BLaER1 (cell line): ENCODE measurements around the gene MT1E.
"Not testable (repeated sequence)": the region's sequence is repeated elsewhere in the genome, so short reads cannot be mapped to it uniquely, and the experiment has no call there.

Experiments used
- H3K27ac ChIP-seq: shearing (Covaris generic); formaldehyde crosslinking; 2 replicates; pipeline ENCODE4 v1.8.1; 2022
- H3K27me3 ChIP-seq: shearing (Covaris generic); formaldehyde crosslinking; 2 replicates; pipeline ENCODE4 v1.8.1; 2022
- H3K36me3 ChIP-seq: shearing (Covaris generic); formaldehyde crosslinking; 2 replicates; pipeline ENCODE4 v1.8.1; 2022
- H3K4me1 ChIP-seq: shearing (Covaris generic); formaldehyde crosslinking; 2 replicates; pipeline ENCODE4 v1.8.1; 2022
- H3K4me2 ChIP-seq: shearing (Covaris generic); formaldehyde crosslinking; 2 replicates; pipeline ENCODE4 v1.8.1; 2022
- H3K4me3 ChIP-seq: shearing (Covaris generic); formaldehyde crosslinking; 2 replicates; pipeline ENCODE4 v1.8.1; 2022
- H3K9ac ChIP-seq: shearing (Covaris generic); formaldehyde crosslinking; 2 replicates; pipeline ENCODE4 v1.8.1; 2022
- H3K9me3 ChIP-seq: shearing (Covaris generic); formaldehyde crosslinking; 2 replicates; pipeline ENCODE4 v1.8.1; 2022
- H4K20me1 ChIP-seq: shearing (Covaris generic); formaldehyde crosslinking; 2 replicates; pipeline ENCODE4 v1.8.1; 2022
- Cebpa-rat ChIP-seq: shearing (Covaris generic); IDR thresholded peaks from 2 replicates; pipeline ENCODE4 v1.8.1; 2022

Gene MT1E

GRCh38 chr16:56625140-56625942 is at the start of gene MT1E:
Gene MT1E, plus strand, starts transcription at chr16:56625781. Its CDS starts 71 bp downstream, at chr16:56625852.
- peak within 1 kb of the TSS; percentile 60 for H3K4me2 ChIP-seq
- H4K20me1 ChIP-seq: peaks cover 25% of the 10 kb centered on the region; the same call in 1 of the 2 replicates
- H3K4me3 ChIP-seq: peak within 1 kb of the TSS; percentile 53
- no peak within 1 kb of the TSS for H3K27ac ChIP-seq
- no peaks in the 10 kb centered on the region for H3K36me3 ChIP-seq
- no peak within 1 kb of the TSS for H3K9ac ChIP-seq
- H3K9me3 ChIP-seq: no peaks in the 10 kb centered on the region
- H3K27me3 ChIP-seq: peaks cover 80% of the 10 kb centered on the region
- peaks cover 11% of the 10 kb centered on the region for H3K4me1 ChIP-seq
- TF ChIP-seq Cebpa-rat: no peak

GRCh38 chr16:56576585-56577299 is 48.8 kb upstream of the MT1E start:
- TF ChIP-seq Cebpa-rat: no peak
- Histone ChIP-seq H3K27me3 (no peaks in the 10 kb centered on the region), H3K9ac (no peak overlapping the region), H4K20me1 (no peaks in the 10 kb centered on the region), H3K4me3 (no peak overlapping the region), H3K36me3 (no peaks in the 10 kb centered on the region), H3K4me1 (no peaks in the 10 kb centered on the region), H3K4me2 (no peak overlapping the region), H3K27ac (no peak overlapping the region), H3K9me3 (peaks cover 26% of the 10 kb centered on the region)

GRCh38 chr16:56577300-56577625 is 48.3 kb upstream of the MT1E start:
- H3K9me3 ChIP-seq: peaks cover 26% of the 10 kb centered on the region
- no peak for TF ChIP-seq Cebpa-rat
- no peak overlapping the region for H3K9ac ChIP-seq
- no peaks in the 10 kb centered on the region for H4K20me1 ChIP-seq
- no peak overlapping the region for H3K4me3 ChIP-seq
- no peaks in the 10 kb centered on the region for H3K27me3 ChIP-seq
- H3K36me3 ChIP-seq: no peaks in the 10 kb centered on the region
- no peak overlapping the region for H3K4me2 ChIP-seq
- H3K4me1 ChIP-seq: no peaks in the 10 kb centered on the region
- H3K27ac ChIP-seq: no peak overlapping the region

- Histone ChIP-seq H3K9me3 (peaks cover 19% of the 10 kb centered on the region), H3K27me3 (no peaks in the 10 kb centered on the region), H3K4me3 (no peak overlapping the region), H3K27ac (no peak overlapping the region), H4K20me1 (no peaks in the 10 kb centered on the region), H3K4me1 (no peaks in the 10 kb centered on the region), H3K36me3 (no peaks in the 10 kb centered on the region), H3K9ac (no peak overlapping the region), H3K4me2 (no peak overlapping the region)
- no peak for TF ChIP-seq Cebpa-rat
Observed at GRCh38 chr16:56580391-56581048, 45.1 kb upstream of the MT1E start.

GRCh38 chr16:56582911-56583310 is 42.7 kb upstream of the MT1E start:
- not testable (repeated sequence) for H3K4me2 ChIP-seq, H3K27ac ChIP-seq, H3K9me3 ChIP-seq, H3K9ac ChIP-seq, H3K4me1 ChIP-seq, H3K4me3 ChIP-seq, H3K27me3 ChIP-seq, H4K20me1 ChIP-seq, H3K36me3 ChIP-seq

GRCh38 chr16:56583351-56584168 is 42.0 kb upstream of the MT1E start:
- H3K27me3 ChIP-seq: peaks cover 7% of the 10 kb centered on the region
- no peak for TF ChIP-seq Cebpa-rat

GRCh38 chr16:56584276-56584675 is 41.3 kb upstream of the MT1E start:
- no peak overlapping the region for H3K27ac ChIP-seq
- no peaks in the 10 kb centered on the region for H3K9me3 ChIP-seq
- H3K4me1 ChIP-seq: no peaks in the 10 kb centered on the region
- no peaks in the 10 kb centered on the region for H4K20me1 ChIP-seq
- H3K4me3 ChIP-seq: no peak overlapping the region
- no peak for TF ChIP-seq Cebpa-rat
- H3K4me2 ChIP-seq: no peak overlapping the region
- no peak overlapping the region for H3K9ac ChIP-seq
- H3K36me3 ChIP-seq: no peaks in the 10 kb centered on the region
- peaks cover 14% of the 10 kb centered on the region for H3K27me3 ChIP-seq

More at GRCh38 chr16:56583351-56584168, 42.0 kb upstream of the MT1E start:
- no peak overlapping the region for H3K4me3 ChIP-seq
- no peak overlapping the region for H3K9ac ChIP-seq
- H3K4me2 ChIP-seq: no peak overlapping the region
- no peaks in the 10 kb centered on the region for H4K20me1 ChIP-seq
- no peaks in the 10 kb centered on the region for H3K4me1 ChIP-seq
- no peaks in the 10 kb centered on the region for H3K9me3 ChIP-seq
- no peak overlapping the region for H3K27ac ChIP-seq
- H3K36me3 ChIP-seq: no peaks in the 10 kb centered on the region

GRCh38 chr16:56588781-56589140 is 36.8 kb upstream of the MT1E start:
- H3K9me3 ChIP-seq: no peaks in the 10 kb centered on the region
- no peak overlapping the region for H3K9ac ChIP-seq
- TF ChIP-seq Cebpa-rat: no peak
- H3K36me3 ChIP-seq: no peaks in the 10 kb centered on the region
- H3K4me1 ChIP-seq: no peaks in the 10 kb centered on the region; the same call in 1 of the 2 replicates
- peaks cover 26% of the 10 kb centered on the region for H3K27me3 ChIP-seq
- H3K4me2 ChIP-seq: no peak overlapping the region
- H3K4me3 ChIP-seq: no peak overlapping the region
- H4K20me1 ChIP-seq: no peaks in the 10 kb centered on the region
- no peak overlapping the region for H3K27ac ChIP-seq

GRCh38 chr16:56589141-56590039 is 36.2 kb upstream of the MT1E start, which contains the start of gene MT3:
Gene MT3, plus strand, starts transcription at chr16:56589528. Its CDS starts 63 bp downstream, at chr16:56589591.
- Histone ChIP-seq H3K9ac (no peak within 1 kb of the TSS), H3K9me3 (no peaks in the 10 kb centered on the region), H3K36me3 (no peaks in the 10 kb centered on the region), H3K4me1 (no peaks in the 10 kb centered on the region; the same call in 1 of the 2 replicates), H3K27ac (no peak within 1 kb of the TSS), H3K4me3 (no peak within 1 kb of the TSS), H4K20me1 (no peaks in the 10 kb centered on the region), H3K4me2 (no peak within 1 kb of the TSS), H3K27me3 (peaks cover 26% of the 10 kb centered on the region)
- no peak for TF ChIP-seq Cebpa-rat
